ENCODE measurements around the gene DNAI1. TPM values are rescaled to one million over a fixed set of nuclear protein-coding genes. Genes with fewer than 3 reads are reported as not detected.
A peak's percentile ranks its signal among the peaks of the same experiment; 100 is the strongest.
"Not testable (repeated sequence)": the region's sequence is repeated elsewhere in the genome, so short reads cannot be mapped to it uniquely, and the experiment has no call there.

The DNAI1 gene
- total RNA-seq, 1 experiment from 2014 or later, result not detected

DNA sequence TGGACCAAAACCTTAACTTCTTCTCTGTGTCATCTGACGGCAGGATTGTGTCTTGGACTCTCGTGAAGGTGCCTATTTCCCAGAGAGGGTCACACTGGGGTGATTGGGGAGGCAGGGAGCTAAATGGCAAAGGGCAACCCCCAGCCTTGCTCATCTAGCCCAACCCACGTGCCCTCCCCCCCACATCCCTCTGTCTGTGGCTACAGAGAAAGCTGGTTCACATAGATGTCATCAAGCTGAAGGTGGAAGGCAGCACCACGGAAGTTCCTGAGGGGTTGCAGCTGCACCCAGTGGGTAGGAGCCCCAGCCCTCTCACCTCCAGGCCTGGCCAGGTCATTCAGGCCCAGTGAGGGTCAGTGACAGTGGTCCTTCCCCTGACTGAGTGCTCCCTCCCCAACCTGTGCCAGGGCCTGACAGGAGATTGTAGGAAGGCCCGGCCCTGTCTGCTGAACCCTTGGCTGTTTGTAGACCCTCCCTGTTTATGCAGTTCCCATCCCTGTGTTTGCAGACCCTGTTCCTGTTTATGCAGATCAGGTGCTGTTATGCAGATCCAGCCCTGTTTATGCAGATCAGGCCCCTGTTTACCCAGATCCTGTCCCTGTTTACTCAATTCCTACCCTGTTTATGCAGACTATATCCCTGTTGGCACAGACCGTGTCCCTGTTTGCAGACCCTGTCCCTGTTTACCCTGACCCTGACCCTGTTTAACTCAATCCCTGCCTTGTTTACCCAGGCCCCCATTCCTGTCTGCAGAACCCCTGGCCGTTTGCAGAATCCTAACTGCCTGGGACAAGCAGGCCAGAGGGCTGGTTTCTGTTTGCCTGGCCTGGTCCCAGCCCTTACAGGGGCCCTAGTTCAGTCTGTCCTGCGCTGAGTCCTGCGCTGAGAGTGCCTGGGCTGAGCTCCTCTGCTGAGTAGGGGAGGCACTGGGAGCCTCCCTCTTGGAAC, 53.8 kb downstream of the DNAI1 start:
- DNase-seq (ENCODE audit: low read depth), result no peak

DNA sequence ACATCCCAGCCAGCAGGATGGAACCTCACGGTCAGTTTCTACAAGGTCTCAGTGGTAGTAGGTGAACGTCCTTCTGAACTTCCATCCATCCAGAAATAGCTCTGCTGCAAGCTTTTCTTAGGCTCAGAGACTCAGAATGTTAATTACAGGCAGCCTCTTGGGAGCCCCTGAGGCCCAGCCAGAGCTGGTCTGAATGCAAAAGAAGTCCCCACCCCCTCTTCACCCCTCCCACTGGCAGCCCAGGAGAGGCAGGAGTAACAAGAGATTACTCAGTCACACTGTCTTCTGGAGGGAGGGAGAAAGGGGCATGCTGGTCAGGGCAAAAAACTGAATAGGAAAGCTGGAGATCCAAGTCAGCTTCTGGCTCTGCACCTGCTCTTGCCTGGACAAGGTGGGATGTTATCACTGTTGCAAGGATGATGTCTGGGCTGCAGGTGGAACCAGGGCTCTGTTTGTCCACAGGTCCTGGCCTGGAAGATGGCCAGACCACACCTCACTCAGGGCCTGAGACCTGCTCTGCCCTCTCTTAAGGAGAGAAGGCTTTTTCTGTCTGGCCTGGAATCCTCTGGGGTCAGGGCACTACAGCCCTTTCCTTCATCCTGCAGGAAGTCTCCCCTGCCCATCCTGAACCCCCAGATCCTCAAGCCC, 55.1 kb downstream of the DNAI1 start:
- peak; percentile 23 for DNase-seq (ENCODE audit: low read depth)

DNA sequence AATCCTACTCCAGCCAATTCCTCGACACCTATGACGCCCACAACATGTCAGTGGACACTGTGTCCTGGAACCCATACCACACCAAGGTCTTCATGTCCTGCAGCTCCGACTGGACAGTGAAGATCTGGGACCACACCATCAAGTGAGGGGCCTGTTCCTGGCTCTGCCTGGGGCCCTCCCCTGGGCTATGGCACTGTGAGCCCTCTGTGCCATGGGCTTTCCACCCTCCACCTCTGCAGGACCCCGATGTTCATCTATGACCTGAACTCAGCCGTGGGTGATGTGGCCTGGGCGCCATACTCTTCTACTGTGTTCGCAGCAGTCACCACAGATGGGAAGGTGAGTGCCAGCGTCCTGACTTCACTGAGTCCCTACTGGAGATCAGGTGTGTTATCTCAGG, 55.8 kb downstream of the DNAI1 start:
- no peak for DNase-seq (ENCODE audit: low read depth)

DNA sequence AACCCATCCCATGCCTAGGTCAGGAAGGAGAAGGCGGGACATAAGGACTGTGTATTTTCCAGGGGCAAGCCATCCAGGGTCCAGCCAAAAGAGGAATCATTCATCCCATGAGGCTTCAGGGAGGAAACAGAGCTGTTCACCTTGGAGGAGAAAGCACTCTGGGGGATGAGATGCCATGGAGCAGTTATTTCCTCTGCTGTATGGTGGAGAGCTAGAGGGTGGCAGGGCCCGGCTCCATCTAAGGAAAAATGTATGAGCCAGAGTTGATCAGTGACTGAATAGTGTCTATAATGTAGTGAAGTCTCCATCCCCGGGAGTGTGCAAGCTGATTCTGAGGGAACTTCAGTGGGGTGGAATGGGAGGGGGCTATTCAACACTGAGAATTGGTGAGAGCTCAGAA, 56.2 kb downstream of the DNAI1 start:
- DNase-seq (ENCODE audit: low read depth), result no peak

DNA sequence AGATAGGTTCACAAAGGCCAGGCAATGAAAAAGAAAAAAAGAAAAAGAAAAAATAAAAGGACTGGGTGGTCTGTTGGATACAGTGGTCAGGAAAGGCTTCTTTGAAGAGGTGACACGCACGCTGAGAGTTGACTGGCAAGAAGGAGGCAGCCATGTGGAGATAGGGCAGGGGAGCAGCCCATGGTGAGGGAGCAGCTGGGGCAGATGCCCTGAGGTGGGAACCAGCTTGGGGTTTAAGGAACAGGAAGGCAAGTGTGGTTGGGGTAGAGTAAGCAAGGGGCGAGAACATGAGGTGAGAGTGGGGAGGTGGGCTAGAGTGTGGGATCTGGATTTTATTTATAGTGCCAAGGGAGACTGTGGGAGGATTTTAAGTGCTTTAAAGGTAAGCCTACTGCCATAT, 57.4 kb downstream of the DNAI1 start:
- no peak for DNase-seq (ENCODE audit: low read depth)

DNA sequence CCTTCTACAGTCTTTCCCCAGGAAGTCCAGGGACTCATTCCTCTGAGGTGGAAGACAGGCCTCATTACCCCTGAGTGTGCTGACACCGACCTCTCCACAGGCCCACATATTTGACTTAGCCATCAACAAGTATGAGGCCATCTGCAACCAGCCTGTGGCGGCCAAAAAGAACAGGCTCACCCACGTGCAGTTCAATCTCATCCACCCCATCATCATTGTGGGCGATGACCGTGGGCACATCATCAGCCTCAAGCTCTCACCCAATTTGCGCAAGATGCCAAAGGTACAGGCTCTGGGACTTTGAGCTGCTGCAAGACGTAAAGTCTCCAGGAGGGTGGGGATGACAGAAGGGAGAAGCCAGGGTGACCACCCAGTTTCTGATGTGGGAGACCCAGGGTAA, 58.6 kb downstream of the DNAI1 start:
- no peak for DNase-seq (ENCODE audit: low read depth)

DNA sequence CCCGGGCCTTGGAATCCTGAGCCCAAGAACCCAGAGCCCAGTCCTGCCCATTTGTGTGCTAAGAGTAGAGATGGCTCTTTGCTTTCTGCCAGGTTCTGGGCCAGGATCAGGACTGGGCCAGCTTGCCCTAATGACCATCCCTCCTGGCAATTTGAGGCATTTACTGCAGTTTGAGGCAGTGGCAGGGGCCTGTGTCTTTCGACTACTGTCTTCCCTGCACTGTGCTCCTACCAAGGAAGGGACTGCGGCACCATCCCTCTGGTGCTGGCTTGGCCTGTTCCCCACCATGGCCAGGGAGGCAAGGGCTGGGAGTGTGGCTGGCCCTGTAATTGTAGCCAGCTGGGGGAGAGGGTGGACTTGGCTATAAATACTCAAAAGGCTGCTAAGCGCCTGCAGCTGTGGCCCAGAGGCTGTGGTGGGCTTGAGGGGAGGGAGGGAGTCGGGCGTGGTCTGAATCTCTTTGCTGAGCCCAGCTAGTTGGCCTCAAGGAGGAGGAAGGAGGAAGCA, 59.6 kb downstream of the DNAI1 start:
- DNase-seq (ENCODE audit: low read depth), result no peak

DNA sequence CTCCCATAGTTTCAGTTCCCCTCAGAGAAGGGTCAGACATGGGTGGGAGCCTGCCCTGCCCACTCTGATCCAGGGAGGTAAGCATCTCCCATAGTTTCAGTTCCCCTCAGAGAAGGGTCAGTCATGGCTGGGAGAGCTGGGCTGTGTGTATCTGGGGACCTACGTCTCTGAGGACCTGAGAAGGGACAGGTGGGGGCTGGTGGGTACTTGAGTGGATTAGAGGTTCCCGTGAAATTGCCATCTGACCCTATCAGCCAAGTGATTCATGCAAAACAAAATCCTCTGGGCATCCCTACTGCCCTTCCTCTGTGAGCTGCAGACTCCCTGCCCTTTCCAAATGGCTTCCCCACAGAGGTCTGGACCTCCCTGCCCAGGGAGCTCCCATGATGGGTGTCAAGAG, 60.3 kb downstream of the DNAI1 start:
- no peak for DNase-seq (ENCODE audit: low read depth)

DNA sequence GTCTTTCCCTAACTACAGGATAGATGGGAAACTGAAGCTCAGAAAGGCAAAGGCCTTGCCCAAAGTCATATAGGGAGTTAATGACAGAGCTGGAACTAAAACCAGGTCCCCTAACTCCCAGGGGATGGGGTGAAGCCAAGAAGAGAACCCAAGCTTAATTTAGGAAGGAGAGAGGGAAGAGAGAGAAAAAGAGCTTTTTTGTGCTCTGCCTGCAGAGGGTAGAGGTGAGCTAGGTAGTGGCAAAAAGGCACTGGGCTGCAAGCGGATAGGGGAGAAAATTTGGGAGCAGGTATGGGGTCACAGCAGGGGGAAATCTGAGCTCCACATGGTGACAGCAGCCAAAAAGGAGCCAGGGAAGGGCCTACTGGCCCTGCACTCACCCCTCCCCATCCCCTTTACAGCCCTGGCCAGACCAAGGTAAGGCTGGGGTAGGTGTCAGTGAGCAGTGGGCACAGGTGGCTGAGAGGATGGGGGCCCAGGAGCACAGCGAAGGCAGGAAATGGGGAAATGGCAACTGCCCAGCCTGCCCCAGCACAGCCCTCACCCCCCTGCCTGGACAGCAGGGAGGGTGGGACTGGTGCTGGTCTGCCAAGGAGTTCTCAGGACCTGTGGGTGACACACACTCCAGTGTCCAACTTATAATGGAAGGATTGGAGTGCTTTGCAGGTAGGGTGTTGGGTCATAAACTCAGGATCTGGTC, 60.9 kb downstream of the DNAI1 start:
- no peak for DNase-seq (ENCODE audit: low read depth)

DNA sequence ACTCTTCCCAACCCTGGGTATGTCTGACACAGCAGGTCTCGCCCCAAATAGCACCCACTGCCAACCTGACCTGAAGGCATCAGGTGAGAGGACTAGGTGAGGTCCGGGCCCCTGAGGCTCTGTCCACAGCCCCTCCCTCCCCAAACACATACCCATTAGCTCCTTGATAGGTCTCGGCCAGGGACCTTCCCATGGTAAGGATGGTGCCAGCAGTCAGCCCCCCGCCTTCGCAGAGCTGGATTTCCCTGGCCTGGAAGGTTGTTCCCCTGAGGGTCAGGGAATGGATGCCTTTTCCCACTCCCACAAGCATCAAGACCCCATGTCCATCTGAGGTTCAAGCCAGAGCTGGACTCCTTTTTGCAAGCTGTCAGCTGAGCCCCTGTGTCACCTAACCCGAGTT, 61.5 kb downstream of the DNAI1 start:
- no peak for DNase-seq (ENCODE audit: low read depth)

DNA sequence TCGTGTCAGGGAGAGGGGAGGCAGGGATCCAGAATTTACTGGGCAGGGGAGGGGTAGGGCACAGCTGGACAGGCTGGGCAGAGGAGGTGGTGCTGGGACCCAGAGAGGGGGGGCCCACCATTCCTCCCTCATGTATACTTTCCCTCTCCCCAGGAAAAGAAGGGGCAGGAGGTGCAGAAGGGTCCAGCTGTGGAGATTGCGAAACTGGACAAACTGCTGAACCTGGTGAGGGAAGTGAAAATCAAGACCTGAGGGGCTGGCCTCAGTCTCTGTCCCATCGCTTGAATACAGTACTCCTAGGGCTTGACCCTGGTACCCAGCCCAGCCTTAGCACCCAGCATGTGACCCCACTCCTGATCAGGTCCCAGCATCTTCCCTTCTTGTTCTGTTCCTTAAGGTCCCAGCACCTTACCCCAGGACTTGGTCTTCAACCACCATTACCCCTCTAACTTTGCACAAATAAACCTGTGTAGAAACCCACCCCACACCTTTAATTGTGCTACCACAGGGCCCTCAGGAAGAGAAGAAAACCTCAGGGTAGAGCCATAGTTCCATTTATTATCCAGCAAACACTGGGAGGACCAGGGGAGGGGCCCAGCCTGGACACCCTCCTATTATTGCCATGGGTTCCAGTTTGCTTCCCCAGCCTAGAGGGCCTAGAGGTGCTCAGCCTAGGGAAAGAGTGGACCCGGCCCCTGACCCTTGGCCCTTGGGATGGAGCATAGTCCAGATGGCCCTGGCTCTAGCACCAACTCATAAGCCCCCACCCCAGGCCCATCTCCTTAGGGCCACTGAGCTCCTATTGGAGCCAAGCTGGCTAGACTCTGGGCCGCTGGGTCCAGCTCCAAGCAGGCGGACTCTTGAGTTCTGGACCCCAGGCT, 62.1 kb downstream of the DNAI1 start:
- DNase-seq (ENCODE audit: low read depth), result no peak

DNA sequence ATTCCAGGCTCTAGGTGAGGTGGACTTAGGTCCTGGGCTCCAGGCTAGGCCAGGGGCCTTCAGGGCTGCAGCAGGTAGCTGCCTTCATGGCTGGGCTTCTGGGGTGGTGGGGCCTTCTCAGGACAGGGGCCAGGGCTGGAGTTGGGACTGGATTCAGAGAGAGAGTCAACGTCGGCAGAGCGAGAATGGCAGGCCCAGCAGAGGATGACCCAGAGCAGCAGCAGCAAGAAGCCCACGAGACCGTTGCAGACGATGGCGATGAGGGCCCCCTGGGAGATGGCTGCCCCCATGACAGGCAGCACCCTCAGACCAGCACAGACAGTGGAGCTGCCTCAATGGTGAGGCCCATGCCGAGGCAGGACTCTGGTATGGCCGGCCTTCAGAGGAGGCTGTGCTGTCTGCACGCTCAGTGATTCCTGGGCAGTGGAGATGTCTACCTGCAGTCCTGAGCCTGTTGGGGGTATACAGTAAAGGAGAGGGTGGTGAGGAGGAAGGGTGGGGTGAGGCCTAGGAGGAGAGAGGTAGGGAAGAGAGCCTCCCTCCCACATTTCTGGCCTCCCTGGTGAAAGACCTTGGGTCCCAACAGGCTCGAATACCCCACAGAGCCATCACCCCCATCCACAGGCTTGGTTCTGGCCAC, 62.9 kb downstream of the DNAI1 start:
- DNase-seq (ENCODE audit: low read depth), result no peak

DNA sequence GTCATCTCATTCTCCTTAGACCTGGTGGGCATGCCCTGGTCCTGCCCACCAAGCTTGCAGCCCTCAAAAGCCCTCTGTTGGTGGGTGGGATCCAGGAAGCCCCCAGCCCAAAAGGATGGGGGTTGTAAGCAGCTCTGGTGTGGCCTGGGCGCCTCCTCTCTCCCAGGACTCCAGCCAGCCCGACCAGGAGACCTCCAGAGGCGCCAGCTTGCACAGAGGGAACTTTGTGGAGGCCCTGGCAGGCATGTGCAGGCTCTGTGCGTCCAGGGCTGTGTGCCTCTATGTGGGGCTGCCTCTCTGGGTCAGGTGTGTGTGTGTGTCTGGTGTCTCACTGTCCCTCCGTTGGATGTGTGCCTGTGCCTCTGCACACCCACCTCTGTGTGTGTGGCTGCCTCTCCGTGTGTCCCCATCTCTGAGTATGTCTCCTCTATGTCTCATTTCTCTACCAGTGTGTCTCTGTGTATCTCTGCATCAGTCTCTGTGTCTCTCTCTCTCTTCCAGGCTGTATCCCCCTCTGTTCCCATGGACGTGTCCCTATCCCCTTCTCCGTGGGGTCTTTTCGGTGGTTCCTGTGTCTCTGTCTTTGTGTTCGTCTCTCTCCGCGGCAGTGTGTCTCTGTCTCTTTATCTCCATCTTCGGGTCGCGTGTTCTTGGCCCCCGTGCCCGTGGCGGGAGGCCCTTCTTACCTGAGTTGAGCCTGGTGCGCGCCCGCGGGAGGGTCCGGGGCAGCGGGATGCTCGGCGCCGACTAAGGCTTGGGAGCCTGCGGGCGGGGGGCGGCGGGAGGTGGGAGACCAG, 63.7 kb downstream of the DNAI1 start:
- no peak for DNase-seq (ENCODE audit: low read depth)

DNA sequence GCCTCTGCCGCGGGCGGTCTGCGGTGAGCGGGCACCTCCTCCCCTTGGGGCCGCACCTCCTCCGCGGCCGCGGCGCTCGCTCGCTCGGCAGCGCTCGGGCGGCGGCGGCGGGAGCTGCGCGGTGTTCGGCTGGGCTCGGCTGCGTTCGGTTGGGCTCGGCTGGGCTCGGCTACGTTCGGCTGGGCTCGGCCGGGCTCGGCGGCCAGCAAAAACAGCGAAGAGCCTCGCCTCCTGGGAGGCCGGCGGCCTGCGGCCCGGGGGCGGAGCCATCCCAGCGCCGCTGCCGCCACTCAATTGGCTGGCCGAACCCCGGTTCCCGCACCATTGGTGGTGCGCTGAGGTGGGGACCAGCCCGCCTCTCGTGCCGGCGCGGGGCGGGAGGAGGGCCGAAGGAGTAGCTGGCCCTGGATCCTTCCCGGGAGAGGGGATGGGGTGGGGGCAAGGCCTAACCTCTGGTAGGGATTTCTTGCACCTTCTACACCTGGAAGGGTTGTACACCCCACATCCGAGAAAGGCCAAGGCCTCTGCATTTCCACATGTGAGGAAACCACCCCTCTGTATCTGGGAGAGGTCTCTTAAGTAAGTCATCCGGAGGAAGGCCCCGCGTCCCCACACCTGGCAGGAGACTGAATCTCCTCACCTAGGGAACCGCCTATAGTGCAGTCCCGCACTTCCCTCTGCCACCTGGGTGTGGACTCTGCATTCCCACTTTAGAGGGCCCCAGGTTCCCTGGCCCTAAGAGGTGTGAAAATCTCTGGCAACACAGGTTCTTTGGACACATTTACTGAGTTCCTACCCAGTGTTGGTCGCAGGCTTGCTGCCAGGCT, 64.6 kb downstream of the DNAI1 start, which contains the start of gene ENHO:
TSS of gene ENHO (minus strand) at position 20 of the 827 bp plus-strand sequence. CDS start 1,295 bp downstream, outside the sequence.
- DNase-seq (ENCODE audit: low read depth), result peak; percentile 85

DNA sequence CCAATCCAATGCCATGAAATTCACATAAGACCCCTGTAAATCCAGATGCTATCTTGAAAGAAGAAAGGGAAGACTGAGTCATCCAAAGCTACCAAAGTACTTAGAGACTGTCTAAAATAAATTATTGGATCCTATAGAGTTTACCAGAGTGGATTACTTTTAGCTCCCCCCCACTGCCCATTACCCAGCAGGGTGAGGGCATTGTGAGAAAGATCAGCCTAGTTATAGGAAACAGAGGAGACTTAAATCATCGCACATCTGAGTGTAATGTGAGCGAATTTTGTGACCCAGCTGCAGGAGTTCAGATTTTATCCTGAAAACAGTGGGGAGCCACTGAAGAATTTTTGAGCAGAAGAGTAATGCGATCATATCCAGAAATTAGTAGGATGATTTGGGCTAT, 65.7 kb downstream of the DNAI1 start:
- no peak for DNase-seq (ENCODE audit: low read depth)

DNA sequence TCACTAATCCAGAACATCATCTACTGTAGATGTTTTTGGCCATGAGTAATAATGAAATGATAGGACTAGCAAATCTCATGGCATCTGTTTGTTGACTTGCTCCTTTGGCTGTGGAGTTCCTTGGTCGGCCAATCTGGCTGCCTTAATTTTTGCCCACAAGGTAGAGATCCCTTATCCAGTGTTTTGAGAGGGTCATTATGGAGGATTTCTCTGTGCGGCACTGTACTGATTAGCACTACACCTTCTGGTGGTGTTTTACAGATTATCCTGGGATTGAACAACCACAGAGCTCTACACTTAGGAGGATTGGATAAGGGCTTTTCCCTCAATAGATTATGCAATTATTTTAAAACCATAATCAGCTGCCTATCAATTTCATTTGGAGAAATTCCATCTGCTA, 67.4 kb downstream of the DNAI1 start:
- DNase-seq (ENCODE audit: low read depth), result no peak

DNA sequence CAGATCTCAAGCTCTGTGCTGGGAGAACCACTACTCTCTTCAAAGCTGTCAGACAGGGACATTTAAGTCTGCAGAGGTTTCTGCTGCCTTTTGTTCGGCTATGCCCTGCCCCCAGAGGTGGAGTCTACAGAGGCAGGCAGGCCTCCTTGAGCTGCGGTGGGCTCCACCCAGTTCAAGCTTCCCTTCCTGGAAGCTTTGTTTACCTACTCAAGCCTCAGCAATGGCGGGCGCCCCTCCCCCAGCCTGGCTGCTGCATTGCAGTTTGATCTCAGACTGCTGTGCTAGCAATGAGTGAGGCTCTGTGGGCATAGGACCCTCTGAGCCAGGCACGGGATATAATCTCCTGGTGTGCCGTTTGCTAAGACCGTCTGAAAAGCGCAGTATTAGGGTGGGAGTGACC, 73.4 kb downstream of the DNAI1 start:
- not testable (repeated sequence) for DNase-seq (ENCODE audit: low read depth)

DNA sequence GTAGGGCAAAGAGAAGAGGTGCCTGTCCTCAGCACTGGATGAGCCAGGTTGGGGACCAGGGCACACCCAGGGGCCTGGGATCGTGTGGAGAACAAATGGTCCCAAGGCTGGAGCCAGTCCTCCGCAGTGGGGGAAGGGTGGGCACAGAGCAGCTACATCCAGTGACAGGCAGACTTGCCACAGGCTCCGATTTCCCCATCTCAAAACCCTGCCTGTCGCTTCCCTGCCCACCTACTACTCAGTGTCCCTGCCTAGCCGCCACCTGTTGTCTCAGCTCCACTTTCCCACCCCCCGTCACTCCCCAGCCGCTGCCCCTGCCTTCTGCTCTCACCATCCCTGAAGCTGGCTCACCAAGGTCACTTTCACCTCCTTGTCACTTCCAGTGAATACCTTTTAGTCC, 78.1 kb downstream of the DNAI1 start:
- no peak for DNase-seq (ENCODE audit: low read depth)

DNA sequence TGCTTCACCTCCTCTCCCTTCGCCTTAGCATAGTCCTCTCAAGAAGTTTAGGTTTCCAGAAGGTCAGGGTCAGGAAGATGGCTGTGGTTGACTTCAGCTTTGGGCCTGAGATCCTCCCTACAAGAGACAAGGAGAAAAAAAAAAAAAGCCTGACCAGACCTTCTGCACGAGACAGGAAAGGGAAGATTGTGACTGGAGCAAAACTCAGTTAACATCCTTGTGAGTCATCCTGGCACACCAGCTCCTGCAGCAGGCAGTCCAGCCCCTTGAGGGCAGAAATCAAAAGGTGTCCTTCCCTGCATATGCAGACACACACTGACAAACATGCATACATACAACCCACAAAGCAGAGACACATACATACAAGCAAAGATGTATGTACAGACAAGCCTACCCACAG, 82.2 kb downstream of the DNAI1 start:
- DNase-seq (ENCODE audit: low read depth), result peak; percentile 76

All from M059J (cell line).